Measurements from ENCODE around the gene LIPE.

The LIPE gene

GRCh38 chr19:42412661-42413076 is 14.5 kb downstream of the LIPE start:
- no peak for DNase-seq (ENCODE audit: low read depth in 2 of 2)

GRCh38 chr19:42412227-42412626 is 15.0 kb downstream of the LIPE start:
- no peak for DNase-seq (ENCODE audit: low read depth in 2 of 2)

- DNase-seq (ENCODE audit: low read depth in 2 of 2), result no peak
Measured at GRCh38 chr19:42411581-42412178, 15.5 kb downstream of the LIPE start.

- no peak for DNase-seq (ENCODE audit: low read depth in 2 of 2)
Measured at GRCh38 chr19:42410371-42410770, 16.8 kb downstream of the LIPE start.

- no peak for DNase-seq (ENCODE audit: low read depth in 2 of 2)
Measured at GRCh38 chr19:42409477-42409876, 17.7 kb downstream of the LIPE start.

- DNase-seq (ENCODE audit: low read depth in 2 of 2), result no peak
Measured at GRCh38 chr19:42407816-42408175, 19.4 kb downstream of the LIPE start.

GRCh38 chr19:42407085-42407815 is 19.9 kb downstream of the LIPE start:
- DNase-seq (ENCODE audit: low read depth in 2 of 2), result no peak

GRCh38 chr19:42406111-42406510 is 21.1 kb downstream of the LIPE start:
- DNase-seq (ENCODE audit: low read depth in 2 of 2), result no peak

GRCh38 chr19:42403586-42403985 is 23.6 kb downstream of the LIPE start:
- no peak for DNase-seq (ENCODE audit: low read depth in 2 of 2)

GRCh38 chr19:42402376-42403116 is 24.6 kb downstream of the LIPE start:
- no peak for DNase-seq (ENCODE audit: low read depth in 2 of 2)

GRCh38 chr19:42401365-42402303 is 25.6 kb downstream of the LIPE start:
- peak; percentile 46 to 53 for DNase-seq (ENCODE audit: low read depth in 2 of 2)

- DNase-seq (ENCODE audit: low read depth in 2 of 2), result no peak
Measured at GRCh38 chr19:42400404-42400803, 26.8 kb downstream of the LIPE start.

GRCh38 chr19:42397263-42398166 is 29.7 kb downstream of the LIPE start:
- no peak for DNase-seq (ENCODE audit: low read depth in 2 of 2)

GRCh38 chr19:42396381-42397262 is 30.6 kb downstream of the LIPE start:
- peak; percentile 86 to 88 for DNase-seq (ENCODE audit: low read depth in 2 of 2)

GRCh38 chr19:42394751-42395150 is 32.4 kb downstream of the LIPE start:
- no peak for DNase-seq (ENCODE audit: low read depth in 2 of 2)

- DNase-seq (ENCODE audit: low read depth in 2 of 2), result no peak
Measured at GRCh38 chr19:42392165-42392564, 35.0 kb downstream of the LIPE start.

- no peak for DNase-seq (ENCODE audit: low read depth in 2 of 2)
Measured at GRCh38 chr19:42389899-42390298, 37.3 kb downstream of the LIPE start, which contains the start of gene CNFN. Gene CNFN, minus strand, starts transcription at chr19:42390297. Its CDS starts 1,260 bp downstream, at chr19:42389037.

GRCh38 chr19:42388851-42389489 is 38.2 kb downstream of the LIPE start:
- DNase-seq (ENCODE audit: low read depth in 2 of 2), result no peak
